ENCODE data around the gene ARMC10.

- TF ChIP-seq MYC (IDR thresholded peaks at IDR 0.05; ENCODE audit: low read depth, low read length), result no peak
- TF ChIP-seq POLR2A (IDR thresholded peaks at IDR 0.05; ENCODE audit: extremely low read depth, insufficient read length), result no peak
Measured at GRCh38 chr7:103065667-103066066, 9.3 kb upstream of the ARMC10 start.
